ENCODE data around the gene NBAS. TPM values are rescaled to one million over a fixed set of nuclear protein-coding genes. Genes with fewer than 3 reads are reported as not detected.
"Not testable (repeated sequence)": the region's sequence is repeated elsewhere in the genome, so short reads cannot be mapped to it uniquely, and the experiment has no call there.

NBAS gene
- polyA plus RNA-seq, 1 of the 3 experiments (the other 2 are of a cell fraction) = 12.0 TPM

GRCh38 chr2:15439366-15439765 lies 121.8 kb downstream of the NBAS start:
- H2AFZ ChIP-seq (ENCODE audit: low read depth); H3K27ac ChIP-seq (ENCODE audit: low read depth in 2 of 2, low read length in 1 of 2); H3K79me2 ChIP-seq (ENCODE audit: insufficient read depth); DNase-seq; H3K4me2 ChIP-seq; H3K4me1 ChIP-seq (ENCODE audit: control insufficient read depth in 1 of 2, insufficient read depth in 2 of 2, low read depth in 1 of 2, low read length in 1 of 2); H3K9me2 ChIP-seq; H3K9ac ChIP-seq; H3K36me3 ChIP-seq (replicated peaks in 1 of 2; ENCODE audit: control insufficient read depth in 1 of 2, insufficient read depth in 2 of 2, low read length in 1 of 2); H3F3A ChIP-seq (replicated peaks; ENCODE audit: insufficient read depth); H3K27me3 ChIP-seq (ENCODE audit: insufficient read depth); H3K4me3 ChIP-seq (ENCODE audit: low read depth in 2 of 2, low read length in 1 of 2); CTCF ChIA-PET; H4K20me1 ChIP-seq (ENCODE audit: insufficient read depth); H3K9me3 ChIP-seq; POLR2A ChIA-PET: not testable (repeated sequence)
- WGBS (ENCODE audit: low lambda C conversion rate) = 95% methylated on average over 10 of the region's 10 CpGs

- WGBS (ENCODE audit: low lambda C conversion rate) = 92% methylated on average over 2 of the region's 2 CpGs
- POLR2A ChIA-PET = no interaction called here
Measured at GRCh38 chr2:15436195-15436594, 124.9 kb downstream of the NBAS start.

GRCh38 chr2:15435474-15435873 lies 125.7 kb downstream of the NBAS start:
- no peak for DNase-seq
- no peak overlapping the region for H2AFZ ChIP-seq (ENCODE audit: low read depth)
- H3K9me2 ChIP-seq = no peaks in the 10 kb centered on the region
- no peaks in the 10 kb centered on the region for H4K20me1 ChIP-seq (ENCODE audit: insufficient read depth)
- no peak overlapping the region for H3K27ac ChIP-seq (ENCODE audit: low read depth in 2 of 2, low read length in 1 of 2)
- H3K4me2 ChIP-seq = no peak overlapping the region
- H3K9me3 ChIP-seq = no peaks in the 10 kb centered on the region
- TF ChIP-seq GATA2 (CRISPR knock-in tag; IDR thresholded peaks at IDR 0.05) = no peak
- TF ChIP-seq YY1 (IDR thresholded peaks at IDR 0.05; ENCODE audit: low read depth) = no peak
- TF ChIP-seq EZH2phosphoT487 (IDR thresholded peaks at IDR 0.05; ENCODE audit: borderline replicate concordance, low read depth) = no peak
- no peak for TF ChIP-seq USF2 (IDR thresholded peaks at IDR 0.05; ENCODE audit: borderline replicate concordance, low read depth, low read length)
- TF ChIP-seq MAX (IDR thresholded peaks at IDR 0.05; ENCODE audit: low read depth) = no peak
- TF ChIP-seq CTCF (IDR thresholded peaks at IDR 0.05) = no peak
- no peak for TF ChIP-seq RAD21 (IDR thresholded peaks at IDR 0.05; ENCODE audit: low read length)
- no peak for TF ChIP-seq NRF1 (IDR thresholded peaks at IDR 0.05; ENCODE audit: low read depth, low read length)
- no peak for TF ChIP-seq FOXJ3 (CRISPR knock-in tag; IDR thresholded peaks at IDR 0.05)
- TF ChIP-seq MXI1 (IDR thresholded peaks at IDR 0.05; ENCODE audit: low read depth, low read length) = no peak
- no peak for TF ChIP-seq PBX3 (IDR thresholded peaks at IDR 0.05)
- TF ChIP-seq TAF1 (IDR thresholded peaks at IDR 0.05; ENCODE audit: borderline replicate concordance, low read depth, low read length) = no peak
- TF ChIP-seq USF1 (IDR thresholded peaks at IDR 0.05; ENCODE audit: borderline replicate concordance, low read depth) = no peak
- 86% methylated on average over 5 of the region's 5 CpGs for WGBS (ENCODE audit: low lambda C conversion rate)
- no peak overlapping the region for H3K4me3 ChIP-seq (ENCODE audit: low read depth in 2 of 2, low read length in 1 of 2)
- peaks cover 0 to 7% of the 10 kb centered on the region in 2 experiments for H3K36me3 ChIP-seq (replicated peaks in 1 of 2; ENCODE audit: control insufficient read depth in 1 of 2, insufficient read depth in 2 of 2, low read length in 1 of 2)
- no peaks in the 10 kb centered on the region for H3F3A ChIP-seq (replicated peaks; ENCODE audit: insufficient read depth)
- H3K9ac ChIP-seq = no peak overlapping the region
- no peaks in the 10 kb centered on the region for H3K27me3 ChIP-seq (ENCODE audit: insufficient read depth)
- H3K79me2 ChIP-seq (ENCODE audit: insufficient read depth) = no peaks in the 10 kb centered on the region
- peaks cover 0 to 5% of the 10 kb centered on the region in 2 experiments; a peak in 1 of 4 replicates for H3K4me1 ChIP-seq (ENCODE audit: control insufficient read depth in 1 of 2, insufficient read depth in 2 of 2, low read depth in 1 of 2, low read length in 1 of 2)
- ChIA-PET CTCF (interaction anchor here (0.7 to 3.6 kb wide), 3 partner anchors 14 to 141 kb away, joined by 3 to 11 read pairs (median 7); no protein-coding TSS in a partner anchor), POLR2A (no interaction called here)

More at GRCh38 chr2:15436195-15436594, 124.9 kb downstream of the NBAS start:
- Histone ChIP-seq H3K9me3 (no peaks in the 10 kb centered on the region), H3K9ac (no peak overlapping the region), H4K20me1 (ENCODE audit: insufficient read depth) (no peaks in the 10 kb centered on the region), H3K79me2 (ENCODE audit: insufficient read depth) (no peaks in the 10 kb centered on the region), H3K4me2 (no peak overlapping the region), H3F3A (replicated peaks; ENCODE audit: insufficient read depth) (no peaks in the 10 kb centered on the region), H3K4me1 (ENCODE audit: control insufficient read depth in 1 of 2, insufficient read depth in 2 of 2, low read depth in 1 of 2, low read length in 1 of 2) (peaks cover 0 to 5% of the 10 kb centered on the region in 2 experiments; a peak in 1 of 4 replicates), H2AFZ (ENCODE audit: low read depth) (no peak overlapping the region), H3K9me2 (no peaks in the 10 kb centered on the region), H3K27ac (ENCODE audit: low read depth in 2 of 2, low read length in 1 of 2) (no peak overlapping the region), H3K36me3 (replicated peaks in 1 of 2; ENCODE audit: control insufficient read depth in 1 of 2, insufficient read depth in 2 of 2, low read length in 1 of 2) (peaks cover 0 to 7% of the 10 kb centered on the region in 2 experiments), H3K27me3 (ENCODE audit: insufficient read depth) (no peaks in the 10 kb centered on the region), H3K4me3 (ENCODE audit: low read depth in 2 of 2, low read length in 1 of 2) (no peak overlapping the region)
- no peak for DNase-seq
- TF ChIP-seq GATA2 (CRISPR knock-in tag; IDR thresholded peaks at IDR 0.05) (no peak), NFIC (IDR thresholded peaks at IDR 0.05; ENCODE audit: borderline replicate concordance) (no peak), GABPA (IDR thresholded peaks at IDR 0.05; ENCODE audit: low read depth) (no peak)
- CTCF ChIA-PET = interaction anchor here (0.5 to 3.6 kb wide), 4 partner anchors 10 to 905 kb away, joined by 3 to 11 read pairs (median 6); no protein-coding TSS in a partner anchor

Data from SK-N-SH (cell line).